K562 (cell line): ENCODE results near the gene ATP6V0E2. TPM values are rescaled to one million over a fixed set of nuclear protein-coding genes. Genes with fewer than 3 reads are reported as not detected.

Source experiments
- ATAC-seq: fragments of 200-7000 bp; cut with Tn5 transposase; 3 replicates; pipeline ENCODE4 v1.9.1; 2020; ENCODE audit warnings: moderate library complexity
- Bru-seq: library from RNA; stranded (reverse); fragments of 400-500 nt; gene quantifications from one replicate; lab custom pipeline; 2021; lab: Mats Ljungman, UMichigan
- BruChase-seq, 2 experiments: library from RNA; stranded (reverse); fragments of 400-500 nt; gene quantifications; one replicate each; lab custom pipeline; 2021; lab: Mats Ljungman, UMichigan
- BruUV-seq: library from RNA; stranded (reverse); fragments of 400-500 nt; replicated peaks from 2 replicates; lab custom pipeline; 2021; lab: Mats Ljungman, UMichigan
- CTCF ChIA-PET: fragments of 300-600 bp; formaldehyde crosslinking; extraction: SDS; loops from one replicate; lab custom pipeline; 2021; ENCODE audit warnings: low intra/inter-chr PET ratio; lab: Yijun Ruan, JAX
- POLR2A ChIA-PET: fragments of 300-600, 350-650 bp; sonication (Branson Sonifier 250); formaldehyde crosslinking; extraction: SDS; loops from one replicate; lab custom pipeline; 2021; ENCODE audit warnings: antibody characterized with exemption, inconsistent platforms; lab: Yijun Ruan, JAX
- DNase-seq, 4 experiments: peaks; one replicate each; pipeline versions ENCODE4 v3.0.0 to v3.0.0-alpha.2; 2011 to 2018; ENCODE audit warnings: low spot score in 3 of 4, mixed read lengths in 3 of 4; ENCODE audit errors: extremely low read depth in 1 of 4
- FAIRE-seq: peaks from 2 replicates; lab custom pipeline; 2011; peaks lifted over from hg19 to GRCh38; lab: Jason Lieb, UNC
- H2AFZ ChIP-seq: 2 replicates; pipeline ENCODE4 v1.6.0; 2011; ENCODE audit warnings: low read depth, low read length, control low read depth, inconsistent platforms
- H3K27ac ChIP-seq: fragments of 200-600 bp; 3 replicates; pipeline ENCODE4 v1.8.0; 2011; ENCODE audit warnings: low read depth, mild to moderate bottlenecking, control low read depth, inconsistent platforms, low read length, moderate library complexity, mixed read lengths; ENCODE audit errors: extremely low read depth
- H3K27me3 ChIP-seq, 2 experiments: fragments of 300-600 bp in 1 of 2; 2 replicates in 1 of 2; 3 replicates in 1 of 2; pipeline versions ENCODE4 v1.6.0 to v1.8.0; 2011; ENCODE audit warnings: inconsistent platforms in 2 of 2, low read length in 2 of 2, mild to moderate bottlenecking in 1 of 2, mixed read lengths in 1 of 2, moderate library complexity in 1 of 2; ENCODE audit not compliant: control insufficient read depth in 2 of 2, insufficient read depth in 2 of 2
- H3K36me3 ChIP-seq: fragments of 300-600 bp; 3 replicates; pipeline ENCODE4 v1.8.0; 2011; ENCODE audit warnings: mild to moderate bottlenecking, low read length, inconsistent platforms; ENCODE audit not compliant: control insufficient read depth, insufficient read depth
- H3K4me1 ChIP-seq, 2 experiments: fragments of 200-600 bp in 1 of 2; replicated peaks in 1 of 2; 2 replicates in 1 of 2; 3 replicates in 1 of 2; pipeline versions ENCODE4 v1.5.1 to v1.8.0; 2011; ENCODE audit warnings: inconsistent platforms in 2 of 2, low read length in 2 of 2, mild to moderate bottlenecking in 1 of 2, mixed read lengths in 1 of 2, moderate library complexity in 1 of 2; ENCODE audit not compliant: control insufficient read depth in 2 of 2, insufficient read depth in 2 of 2
- H3K4me2 ChIP-seq: 2 replicates; pipeline ENCODE4 v1.6.1; 2011; ENCODE audit warnings: low read length, control low read depth, inconsistent platforms, mixed read lengths; ENCODE audit not compliant: insufficient read depth
- H3K4me3 ChIP-seq: fragments of 200-600 bp; sonication (generic), shearing (Covaris generic); 2 replicates; pipeline ENCODE4 v1.5.1; 2016; ENCODE audit warnings: control low read depth, inconsistent platforms
- H3K79me2 ChIP-seq: fragments of 200-600 bp; 3 replicates; pipeline ENCODE4 v1.8.0; 2011; ENCODE audit warnings: low read length, inconsistent platforms; ENCODE audit not compliant: control insufficient read depth, insufficient read depth
- H3K9ac ChIP-seq, 2 experiments: 2 replicates each; pipeline versions ENCODE4 v1.6.0 to v1.6.1; 2011; ENCODE audit warnings: low read depth in 2 of 2, low read length in 2 of 2, control low read depth in 1 of 2, inconsistent platforms in 1 of 2, mild to moderate bottlenecking in 1 of 2, mixed read lengths in 1 of 2; ENCODE audit not compliant: insufficient read depth in 1 of 2
- H3K9me1 ChIP-seq: one replicate; pipeline ENCODE4 v1.6.0; 2011; ENCODE audit warnings: inconsistent platforms, mild to moderate bottlenecking, low read length, moderate library complexity; ENCODE audit not compliant: control insufficient read depth, insufficient read depth
- H3K9me3 ChIP-seq: replicated peaks from 2 replicates; pipeline ENCODE4 v1.5.1; 2011; ENCODE audit warnings: low read depth, low read length, inconsistent platforms; ENCODE audit not compliant: control insufficient read depth, insufficient read depth
- H4K20me1 ChIP-seq: replicated peaks from 2 replicates; pipeline ENCODE4 v1.6.1; 2011; ENCODE audit warnings: low read length, inconsistent platforms, mixed read lengths; ENCODE audit not compliant: control insufficient read depth, insufficient read depth
- CREBBP ChIP-seq: IDR thresholded peaks from one replicate; pipeline ENCODE4 v1.6.1; 2012; ENCODE audit warnings: low read depth, mild to moderate bottlenecking, control low read depth, inconsistent platforms, low read length
- DEAF1 ChIP-seq: fragments of 450-650 bp; formaldehyde crosslinking; IDR thresholded peaks from 2 replicates; pipeline ENCODE4 v1.4.0; 2020; ENCODE audit warnings: mild to moderate bottlenecking, moderate library complexity
- ETV1 ChIP-seq: fragments of 450-650 bp; conservative IDR thresholded peaks from 2 replicates; pipeline ENCODE4 v1.6.1; 2016; ENCODE audit warnings: missing genetic modification characterization, control low read depth, low read depth, missing compliant biosample characterization
- HMG20B ChIP-seq: fragments of 250-450 bp; sonication (Bioruptor Pico); IDR thresholded peaks from 2 replicates; pipeline ENCODE4 v1.5.0; 2021; ENCODE audit warnings: mild to moderate bottlenecking
- MLLT1 ChIP-seq, 2 experiments: fragments of 450-650 bp; IDR thresholded peaks; 2 replicates each; pipeline ENCODE4 v1.6.1; 2016
- WHSC1 ChIP-seq: IDR thresholded peaks from one replicate; pipeline ENCODE4 v1.6.1; 2012; ENCODE audit warnings: low read length, control low read depth, inconsistent platforms
- ZNF280A ChIP-seq: fragments of 450-650 bp; IDR thresholded peaks from 2 replicates; pipeline ENCODE4 v1.6.1; 2018; ENCODE audit warnings: mild to moderate bottlenecking, low read depth; ENCODE audit not compliant: partially characterized antibody
- WGBS: fragments of 100-300 bp; shearing (Covaris generic); methylation state at CpG from one replicate; pipeline ENCODE4 v1.1.6; 2016; ENCODE audit warnings: low coverage, mixed read lengths; ENCODE audit not compliant: insufficient coverage; ENCODE audit errors: missing lambda C conversion rate; 5-methylcytosine and 5-hydroxymethylcytosine counted together
- in situ Hi-C: fragments of 300-500 bp; cut with MboI; formaldehyde crosslinking; loops from 4 replicates; pipeline ENCODE4 v1.15.0; 2018; ENCODE audit warnings: inconsistent platforms, mixed read lengths
- intact Hi-C: fragments of 100-400 bp; cut with micrococcal nuclease; formaldehyde crosslinking; loops from 2 replicates; pipeline ENCODE4 v1.14.2; 2022
- long read RNA-seq, 3 experiments: library from polyadenylated mRNA in 2 of 3; library from RNA in 1 of 3; unstranded in 2 of 3; stranded (forward) in 1 of 3; transcript quantifications; one replicate each; pipeline ENCODE4 v2.0.0, GENCODE V29; 2019 to 2022
- polyA minus RNA-seq, 3 experiments: library from RNA; depleted of rRNA, polyadenylated mRNA; stranded (reverse); fragments of >200 nt; gene quantifications; 2 replicates each; pipeline ENCODE4 v1.2.3, GENCODE V29; 2011
- polyA plus RNA-seq, 8 experiments: library from polyadenylated mRNA; depleted of rRNA in 4 of 8; stranded (reverse) in 5 of 8; unstranded in 3 of 8; fragments of >200 nt; fragmentation: Nextera tagmentation in 2 of 8; fragmentation: Illumina TruSeq in 1 of 8; extraction: Ambion mirVana in 2 of 8; extraction: Trizol in 1 of 8; gene quantifications; 2 replicates each; pipeline versions ENCODE4 v1.2.1 to v1.2.3, GENCODE V29; 2011 to 2014; ENCODE audit warnings: inconsistent platforms in 1 of 8, missing spikeins in 1 of 8
- total RNA-seq, 7 experiments: library from RNA; depleted of rRNA in 6 of 7; stranded (reverse); fragments of >200 nt in 6 of 7; fragmentation: Illumina TruSeq in 2 of 7; extraction: Trizol in 2 of 7; gene quantifications; 2 replicates each; pipeline versions ENCODE4 v1.2.1 to v1.2.3, GENCODE V29; 2011 to 2021; ENCODE audit warnings: low replicate concordance in 1 of 7

The ATP6V0E2 gene
- total RNA-seq (2011; cell fraction: chromatin; rRNA removed; ENCODE audit: low replicate concordance), result 4.1 and 8.3 TPM in 2 replicates
- 11.3 and 12.5 TPM in 2 replicates for total RNA-seq (2011; cell fraction: nucleolus; rRNA removed)
- total RNA-seq (2011; cell fraction: nucleoplasm; rRNA removed), result 10.7 and 14.9 TPM in 2 replicates
- total RNA-seq (2014; rRNA removed) (15.2 and 20.7 TPM in 2 replicates), total RNA-seq (2014; rRNA removed; fragmentation: Illumina TruSeq; extraction: Trizol) (4.0 and 4.7 TPM in 2 replicates), total RNA-seq (2015; rRNA removed; fragmentation: Illumina TruSeq; extraction: Trizol) (11.8 and 13.3 TPM in 2 replicates), total RNA-seq (2021) (17.8 and 18.5 TPM in 2 replicates), polyA plus RNA-seq (2011; rRNA removed) (7.1 and 16.0 TPM in 2 replicates), polyA plus RNA-seq (2014; fragmentation: Illumina TruSeq; extraction: Trizol) (12.8 and 17.0 TPM in 2 replicates), polyA plus RNA-seq (2014; fragmentation: Nextera tagmentation; extraction: Ambion mirVana) (under 1 TPM; 0.55 to 0.63 TPM), polyA plus RNA-seq (2014; rRNA removed) (10.9 and 14.4 TPM in 2 replicates), polyA minus RNA-seq (2011; rRNA and poly(A)+ RNA removed) (4.0 and 5.8 TPM in 2 replicates), Bru-seq, nascent RNA (percentile 50 among the genes with signal in this experiment), BruChase-seq, experiment 1, labeled RNA remaining after a 2-hour chase (percentile 41 among the genes with signal in this experiment), BruChase-seq, experiment 2, labeled RNA remaining after a 6-hour chase (percentile 45 among the genes with signal in this experiment)
- 33.4 and 58.2 TPM in 2 replicates for polyA plus RNA-seq (2011; cell fraction: cytosol; rRNA removed)
- 12.9 and 16.7 TPM in 2 replicates for polyA plus RNA-seq (2011; cell fraction: nucleus; rRNA removed)
- polyA plus RNA-seq (2012), result 19.5 and 22.0 TPM in 2 replicates
- polyA minus RNA-seq (2011; cell fraction: cytosol; rRNA and poly(A)+ RNA removed), result 11.0 and 19.7 TPM in 2 replicates
- 2.6 and 8.4 TPM in 2 replicates for polyA minus RNA-seq (2011; cell fraction: nucleus; rRNA and poly(A)+ RNA removed)
- long read RNA-seq, experiment 1, transcript ATP6V0E2-203 (4 exons, 2,722 nt), result major isoform, 23 of 42 reads
- long read RNA-seq, experiment 1, partial matches to known transcripts, result 18 of 42 reads
- long read RNA-seq, experiment 1, other reads (novel, unspliced or antisense), result 1 of 42 reads
- long read RNA-seq, experiment 2, transcript ATP6V0E2-203 (4 exons, 2,722 nt), result major isoform, 21 of 27 reads
- long read RNA-seq, experiment 2, partial matches to known transcripts, result 0 of 27 reads
- long read RNA-seq, experiment 2, other reads (novel, unspliced or antisense), result 5 of 27 reads
- long read RNA-seq, experiment 3, transcript ATP6V0E2-203 (4 exons, 2,722 nt), result major isoform, 27 of 28 reads
- long read RNA-seq, experiment 3, partial matches to known transcripts, result 0 of 28 reads
- long read RNA-seq, experiment 3, other reads (novel, unspliced or antisense), result 0 of 28 reads

GRCh38 chr7:149873074-149873969, at the start of gene ATP6V0E2:
Gene ATP6V0E2 (plus strand): TSS chr7:149873969. CDS start chr7:149874066, 97 bp downstream.
- intact Hi-C loops, result no loop called here
- BruUV-seq, result TSS peak; percentile 88
- peak within 1 kb of the TSS; percentile 67 for H3K27ac ChIP-seq
- H3K4me1 ChIP-seq, result peaks cover 15 to 30% of the 10 kb centered on the region in 2 experiments; a peak in 4 of 5 replicates
- in situ Hi-C loops, result loop anchor here (25.0 kb wide), 1 partner anchor 164 kb away; no protein-coding TSS in a partner anchor
- H3K4me3 ChIP-seq, result peak within 1 kb of the TSS; percentile 71
- no peaks in the 10 kb centered on the region for H3K9me1 ChIP-seq
- CTCF ChIA-PET, result interaction anchor here (0.7 kb wide), 1 partner anchor 66 kb away, joined by 4 read pairs; no protein-coding TSS in a partner anchor
- H3K9ac ChIP-seq, result peak within 1 kb of the TSS; percentile 72 to 94
- POLR2A ChIA-PET, result no interaction called here
- H2AFZ ChIP-seq, result peak within 1 kb of the TSS; percentile 98
- H3K27me3 ChIP-seq, result peaks cover 0 to 16% of the 10 kb centered on the region in 2 experiments; a peak in 3 of 5 replicates
- no peaks in the 10 kb centered on the region for H3K79me2 ChIP-seq
- FAIRE-seq, result peak; percentile 85
- WGBS, result under 1% methylated on average over 79 of the region's 93 CpGs
- H3K36me3 ChIP-seq, result no peaks in the 10 kb centered on the region
- H3K4me2 ChIP-seq, result peak within 1 kb of the TSS; percentile 88
- 0 out of 2 replicates have a peak, but pooled peaks cover 6% of the 10 kb centered on the region for H4K20me1 ChIP-seq
- H3K9me3 ChIP-seq, result no peaks in the 10 kb centered on the region
- DNase-seq, result peak; percentile 98 to 100 (median 100)
- peak; percentile 97 for ATAC-seq
- no peak for TF ChIP-seq HMG20B (CRISPR knock-in tag)
- no peak for TF ChIP-seq MLLT1 (IDR thresholded peaks at IDR 0.05)
- no peak for TF ChIP-seq WHSC1
- TF ChIP-seq DEAF1 (CRISPR knock-in tag), result no peak; the same call in 1 of the 2 replicates
- no peak for TF ChIP-seq CREBBP
- no peak for TF ChIP-seq ETV1 (tag)
- no peak for TF ChIP-seq ZNF280A
